ENCODE results near the gene WNT3A.

GRCh38 chr1:228090613-228091081, 83.8 kb downstream of the WNT3A start:
- TF ChIP-seq LCOR (CRISPR knock-in tag; IDR thresholded peaks at IDR 0.05) (no peak), ZNF561 (CRISPR knock-in tag; conservative IDR thresholded peaks at IDR 0.05) (no peak), ZNF253 (CRISPR knock-in tag; conservative IDR thresholded peaks at IDR 0.05) (no peak), CTCF (IDR thresholded peaks at IDR 0.05 in 2 of 3, conservative IDR thresholded peaks at IDR 0.05 in 1 of 3; ENCODE audit: insufficient read depth in 2 of 3, low read depth in 1 of 3, low read length in 3 of 3) (no peak)
